Measurements from ENCODE around the gene ZNF562. TPM values are rescaled to one million over a fixed set of nuclear protein-coding genes. Genes with fewer than 3 reads are reported as not detected.

Gene ZNF562
- total and polyA plus RNA-seq, 2 of the 4 experiments (the other 2 are of a cell fraction), result 5.2 to 43.7 TPM

DNA sequence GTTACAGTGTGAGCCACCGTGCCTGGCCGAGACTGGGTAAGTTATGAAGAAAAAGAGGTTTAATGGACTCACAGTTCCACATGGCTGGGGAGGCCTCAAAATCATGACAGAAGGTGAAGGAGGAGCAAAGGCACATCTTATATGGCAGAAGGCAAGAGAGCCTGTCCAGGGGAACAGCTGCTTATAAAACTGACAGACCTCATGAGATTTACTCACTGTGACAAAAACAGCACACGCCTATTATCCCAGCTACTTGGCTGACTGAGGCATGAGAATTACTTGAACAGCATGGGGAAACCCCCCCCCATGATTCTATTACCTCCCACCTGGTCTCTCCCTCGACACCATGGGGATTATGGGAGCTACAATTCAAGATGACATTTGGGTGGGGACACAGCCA is 30.4 kb downstream of the ZNF562 start:
- no peak for ATAC-seq (ENCODE audit: low read depth)
- no peak overlapping the region for H4K5ac ChIP-seq (ENCODE audit: low read depth, low read length)
- BruUV-seq (replicated peaks), result no TSS peak
- H3K9ac ChIP-seq (ENCODE audit: low read depth, low read length), result no peak overlapping the region
- H3K18ac ChIP-seq (ENCODE audit: low read depth, low read length), result no peak overlapping the region
- H3K4me1 ChIP-seq (ENCODE audit: control insufficient read depth, insufficient read depth, low read length), result no peaks in the 10 kb centered on the region
- TF ChIP-seq RAD21 (IDR thresholded peaks at IDR 0.05; ENCODE audit: low read length) (no peak), BHLHE40 (IDR thresholded peaks at IDR 0.05; ENCODE audit: low read depth, low read length) (no peak), POLR2A (IDR thresholded peaks at IDR 0.05; ENCODE audit: low read depth, low read length) (no peak), CEBPB (IDR thresholded peaks at IDR 0.05; ENCODE audit: low read depth, low read length) (no peak), RCOR1 (IDR thresholded peaks at IDR 0.05; ENCODE audit: insufficient replicate concordance, low read length) (no peak), MAFK (IDR thresholded peaks at IDR 0.05; ENCODE audit: low read depth, low read length) (no peak), FOS (IDR thresholded peaks at IDR 0.05; ENCODE audit: low read depth, low read length) (no peak), MXI1 (IDR thresholded peaks at IDR 0.05; ENCODE audit: borderline replicate concordance, low read depth, low read length) (no peak), MAZ (IDR thresholded peaks at IDR 0.05; ENCODE audit: borderline replicate concordance, low read depth, low read length) (no peak), SMC3 (IDR thresholded peaks at IDR 0.05; ENCODE audit: low read depth, low read length) (no peak), RFX5 (IDR thresholded peaks at IDR 0.05; ENCODE audit: low read depth, low read length) (no peak), CHD1 (IDR thresholded peaks at IDR 0.05; ENCODE audit: low read depth, low read length) (no peak)
- TF ChIP-seq, protein P1, sequence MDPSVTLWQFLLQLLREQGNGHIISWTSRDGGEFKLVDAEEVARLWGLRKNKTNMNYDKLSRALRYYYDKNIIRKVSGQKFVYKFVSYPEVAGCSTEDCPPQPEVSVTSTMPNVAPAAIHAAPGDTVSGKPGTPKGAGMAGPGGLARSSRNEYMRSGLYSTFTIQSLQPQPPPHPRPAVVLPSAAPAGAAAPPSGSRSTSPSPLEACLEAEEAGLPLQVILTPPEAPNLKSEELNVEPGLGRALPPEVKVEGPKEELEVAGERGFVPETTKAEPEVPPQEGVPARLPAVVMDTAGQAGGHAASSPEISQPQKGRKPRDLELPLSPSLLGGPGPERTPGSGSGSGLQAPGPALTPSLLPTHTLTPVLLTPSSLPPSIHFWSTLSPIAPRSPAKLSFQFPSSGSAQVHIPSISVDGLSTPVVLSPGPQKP (IDR thresholded peaks at IDR 0.05; ENCODE audit: borderline replicate concordance, low read depth, low read length), result no peak
- TF ChIP-seq, protein P2, sequence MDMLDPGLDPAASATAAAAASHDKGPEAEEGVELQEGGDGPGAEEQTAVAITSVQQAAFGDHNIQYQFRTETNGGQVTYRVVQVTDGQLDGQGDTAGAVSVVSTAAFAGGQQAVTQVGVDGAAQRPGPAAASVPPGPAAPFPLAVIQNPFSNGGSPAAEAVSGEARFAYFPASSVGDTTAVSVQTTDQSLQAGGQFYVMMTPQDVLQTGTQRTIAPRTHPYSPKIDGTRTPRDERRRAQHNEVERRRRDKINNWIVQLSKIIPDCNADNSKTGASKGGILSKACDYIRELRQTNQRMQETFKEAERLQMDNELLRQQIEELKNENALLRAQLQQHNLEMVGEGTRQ (IDR thresholded peaks at IDR 0.05; ENCODE audit: low read depth, low read length), result no peak
- TF ChIP-seq, protein P3, sequence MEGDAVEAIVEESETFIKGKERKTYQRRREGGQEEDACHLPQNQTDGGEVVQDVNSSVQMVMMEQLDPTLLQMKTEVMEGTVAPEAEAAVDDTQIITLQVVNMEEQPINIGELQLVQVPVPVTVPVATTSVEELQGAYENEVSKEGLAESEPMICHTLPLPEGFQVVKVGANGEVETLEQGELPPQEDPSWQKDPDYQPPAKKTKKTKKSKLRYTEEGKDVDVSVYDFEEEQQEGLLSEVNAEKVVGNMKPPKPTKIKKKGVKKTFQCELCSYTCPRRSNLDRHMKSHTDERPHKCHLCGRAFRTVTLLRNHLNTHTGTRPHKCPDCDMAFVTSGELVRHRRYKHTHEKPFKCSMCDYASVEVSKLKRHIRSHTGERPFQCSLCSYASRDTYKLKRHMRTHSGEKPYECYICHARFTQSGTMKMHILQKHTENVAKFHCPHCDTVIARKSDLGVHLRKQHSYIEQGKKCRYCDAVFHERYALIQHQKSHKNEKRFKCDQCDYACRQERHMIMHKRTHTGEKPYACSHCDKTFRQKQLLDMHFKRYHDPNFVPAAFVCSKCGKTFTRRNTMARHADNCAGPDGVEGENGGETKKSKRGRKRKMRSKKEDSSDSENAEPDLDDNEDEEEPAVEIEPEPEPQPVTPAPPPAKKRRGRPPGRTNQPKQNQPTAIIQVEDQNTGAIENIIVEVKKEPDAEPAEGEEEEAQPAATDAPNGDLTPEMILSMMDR (conservative IDR thresholded peaks at IDR 0.05; ENCODE audit: low read depth, low read length), result no peak
- no peak overlapping the region for H2BK15ac ChIP-seq (ENCODE audit: low read depth, low read length)
- no peak overlapping the region for H2BK20ac ChIP-seq (ENCODE audit: low read depth, low read length)
- CTCF ChIA-PET, result no interaction called here
- intact Hi-C loops (cut with micrococcal nuclease) (no loop called here), dilution Hi-C loops (cut with HindIII; ENCODE audit: low sequenced_read_pairs, unreplicated experiment) (no loop called here), in situ Hi-C loops (cut with MboI; ENCODE audit: low sequenced_read_pairs) (no loop called here)
- H3K4me3 ChIP-seq (ENCODE audit: insufficient read depth, low read depth, low read length), result no peak overlapping the region
- H2AFZ ChIP-seq (replicated peaks; ENCODE audit: low read length, poor library complexity), result no peak overlapping the region
- no peak for DNase-seq
- no peak overlapping the region for H4K8ac ChIP-seq (ENCODE audit: low read depth in 2 of 2, low read length in 2 of 2)
- no peaks in the 10 kb centered on the region for H4K20me1 ChIP-seq (ENCODE audit: insufficient read depth, low read length)
- no peak overlapping the region for H2AK5ac ChIP-seq (ENCODE audit: low read depth, low read length)
- H3K27ac ChIP-seq (ENCODE audit: insufficient read depth, low read length), result no peak overlapping the region
- H3K9me3 ChIP-seq (ENCODE audit: control insufficient read depth, insufficient read depth, low read length), result peaks cover 6% of the 10 kb centered on the region
- no peak overlapping the region for H2BK5ac ChIP-seq (ENCODE audit: low read depth, low read length, poor library complexity, severe bottlenecking)
- H4K91ac ChIP-seq (ENCODE audit: insufficient read depth, low read depth, low read length), result no peak overlapping the region
- H3K9me1 ChIP-seq (ENCODE audit: insufficient read depth, low read length), result no peaks in the 10 kb centered on the region
- no peak overlapping the region for H3K23ac ChIP-seq (ENCODE audit: low read depth, low read length)
- peaks cover 31% of the 10 kb centered on the region for H3K36me3 ChIP-seq (ENCODE audit: control insufficient read depth, insufficient read depth, low read length)
- no peak overlapping the region for H3K4me2 ChIP-seq (ENCODE audit: low read depth, low read length)
- no peak overlapping the region for H3K4ac ChIP-seq (ENCODE audit: low read depth, low read length)
- no peak overlapping the region for H3K14ac ChIP-seq (replicated peaks; ENCODE audit: low read depth, low read length)
- no peak overlapping the region for H2AK9ac ChIP-seq (replicated peaks; ENCODE audit: low read depth, low read length, poor library complexity)
- WGBS, 2 experiments (ENCODE audit: extremely low coverage in 2 of 2, insufficient read length in 1 of 2), result 100% methylated on average over 1 of the region's 4 CpGs; no CpG with 5 or more reads in 1 of the 2 experiments
- peaks cover 6 to 13% of the 10 kb centered on the region in 2 experiments; a peak in 2 of 4 replicates for H3K79me1 ChIP-seq (ENCODE audit: low read depth in 1 of 2, low read length in 2 of 2)
- no peak overlapping the region for H2BK120ac ChIP-seq (ENCODE audit: low read depth, low read length)
- POLR2A ChIA-PET (ENCODE audit: unreplicated experiment), result interaction anchor here (0.6 kb wide), 1 partner anchor 21 kb away, joined by 4 read pairs; no protein-coding TSS in a partner anchor
- no peak overlapping the region for H3K56ac ChIP-seq (ENCODE audit: extremely low read depth, insufficient read depth, low read length)
- H3K27me3 ChIP-seq (ENCODE audit: control insufficient read depth, insufficient read depth, low read length), result no peaks in the 10 kb centered on the region
